Limb (tissue), 2 donors: ENCODE results near the gene CPN1.
A peak's percentile ranks its signal among the peaks of the same experiment; 100 is the strongest.
"Not testable (repeated sequence)": the region's sequence is repeated elsewhere in the genome, so short reads cannot be mapped to it uniquely, and the experiment has no call there.

Experiments
- DNase-seq, 2 donors: peaks; one replicate each; pipeline ENCODE4 v3.0.0-alpha.2; 2016; ENCODE audit errors: extremely low spot score in 2 of 2

CPN1 gene

GRCh38 chr10:100024748-100025147, 56.9 kb downstream of the CPN1 start:
- no peak for DNase-seq

- no peak for DNase-seq
Measured at GRCh38 chr10:100022403-100022802, 59.3 kb downstream of the CPN1 start.

GRCh38 chr10:100021322-100021721, 60.3 kb downstream of the CPN1 start:
- no peak for DNase-seq

- peak in 1 of 2 donors; percentile 46 for DNase-seq
Measured at GRCh38 chr10:100020886-100021253, 60.8 kb downstream of the CPN1 start.

GRCh38 chr10:100020142-100020885, 61.4 kb downstream of the CPN1 start:
- DNase-seq, result no peak

GRCh38 chr10:100019787-100020141, 61.9 kb downstream of the CPN1 start:
- no peak for DNase-seq

GRCh38 chr10:100014071-100014762, 67.5 kb downstream of the CPN1 start:
- no peak for DNase-seq

GRCh38 chr10:100013621-100014020, 68.0 kb downstream of the CPN1 start:
- DNase-seq, result no peak

- DNase-seq, result not testable (repeated sequence)
Measured at GRCh38 chr10:100011906-100012305, 69.8 kb downstream of the CPN1 start.

- DNase-seq, result peak; percentile 85 to 90
Measured at GRCh38 chr10:100009793-100010676, 71.6 kb downstream of the CPN1 start, which contains the start of gene DNMBP. DNMBP (minus strand) TSS chr10:100009947; CDS start chr10:99972124, 37,823 bp downstream.

- DNase-seq, result no peak
Measured at GRCh38 chr10:100009283-100009792, 72.3 kb downstream of the CPN1 start.

GRCh38 chr10:100008708-100009282, 72.9 kb downstream of the CPN1 start:
- DNase-seq, result no peak

GRCh38 chr10:100008142-100008522, 73.5 kb downstream of the CPN1 start:
- no peak for DNase-seq

GRCh38 chr10:100007231-100008141, 74.2 kb downstream of the CPN1 start:
- DNase-seq, result no peak

- DNase-seq, result no peak
Measured at GRCh38 chr10:100006243-100006886, 75.3 kb downstream of the CPN1 start.

- no peak for DNase-seq
Measured at GRCh38 chr10:100004805-100005510, 76.7 kb downstream of the CPN1 start.

- no peak for DNase-seq
Measured at GRCh38 chr10:100000109-100000644, 81.5 kb downstream of the CPN1 start.

- no peak for DNase-seq
Measured at GRCh38 chr10:99999319-100000108, 82.2 kb downstream of the CPN1 start.
